Measurements from ENCODE around the gene FBXO4.
A peak's percentile ranks its signal among the peaks of the same experiment; 100 is the strongest.

Gene FBXO4

GRCh38 chr5:41924872-41925554, at the start of gene FBXO4:
Gene FBXO4, plus strand, starts transcription at chr5:41925281. Its CDS starts 29 bp downstream, at chr5:41925310.
- DNase-seq, result peak; percentile 61

DNA sequence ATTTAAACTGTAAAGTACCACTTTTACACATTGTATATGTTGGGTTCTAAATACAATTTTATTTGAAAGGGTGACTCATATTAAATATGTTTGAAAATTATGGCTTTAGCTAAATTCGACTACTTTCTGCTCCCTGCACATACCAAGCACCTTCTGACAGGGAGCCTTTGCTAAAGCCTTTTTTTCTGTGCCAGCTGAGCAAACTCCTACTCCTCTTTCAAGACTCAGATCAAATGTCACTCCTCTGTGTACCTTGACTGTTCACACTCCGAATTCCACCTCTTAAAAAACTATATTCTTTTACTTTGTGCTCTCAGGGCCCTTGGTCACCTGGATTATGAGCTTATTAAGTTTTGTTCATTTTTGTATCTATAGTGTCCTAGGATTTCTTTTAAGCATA, 48.4 kb upstream of the FBXO4 start:
- no peak for DNase-seq

DNA sequence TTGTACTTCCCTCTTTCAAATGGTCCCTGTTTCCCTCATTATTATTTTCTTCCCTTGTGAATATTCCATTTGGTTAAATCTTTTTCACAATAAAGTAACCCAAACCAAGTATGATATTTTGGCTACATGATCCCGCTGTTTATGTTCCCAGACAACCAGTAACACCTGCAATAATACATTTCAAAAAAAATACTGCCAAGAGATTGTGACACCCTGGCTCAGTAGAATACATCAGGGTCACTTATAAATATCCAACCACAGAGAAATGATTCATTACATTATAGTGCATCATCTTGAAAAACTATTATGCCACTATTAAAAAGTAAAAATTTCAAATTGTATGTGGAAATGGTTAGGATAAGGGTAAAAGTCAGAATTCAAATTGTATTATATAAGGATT, 47.7 kb upstream of the FBXO4 start:
- DNase-seq, result no peak

DNA sequence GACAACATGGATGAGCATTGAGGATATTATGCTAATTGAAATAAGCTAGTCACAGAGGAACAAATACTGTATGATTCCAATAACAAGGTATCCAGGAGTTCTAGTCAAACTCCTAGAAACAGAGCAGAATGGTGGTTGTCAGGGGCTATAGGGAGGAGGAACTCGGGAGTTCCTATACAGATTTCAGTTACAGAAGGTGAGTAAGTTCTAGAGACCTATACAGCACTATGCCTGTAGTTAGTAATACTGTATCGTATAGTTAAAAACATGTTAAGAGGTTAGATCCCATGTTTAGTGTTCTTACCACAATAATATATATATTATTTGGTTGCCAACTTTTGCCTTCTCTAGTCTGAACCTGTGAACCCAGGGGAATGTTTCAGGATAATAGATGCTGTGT, 46.9 kb upstream of the FBXO4 start:
- DNase-seq, result no peak

DNA sequence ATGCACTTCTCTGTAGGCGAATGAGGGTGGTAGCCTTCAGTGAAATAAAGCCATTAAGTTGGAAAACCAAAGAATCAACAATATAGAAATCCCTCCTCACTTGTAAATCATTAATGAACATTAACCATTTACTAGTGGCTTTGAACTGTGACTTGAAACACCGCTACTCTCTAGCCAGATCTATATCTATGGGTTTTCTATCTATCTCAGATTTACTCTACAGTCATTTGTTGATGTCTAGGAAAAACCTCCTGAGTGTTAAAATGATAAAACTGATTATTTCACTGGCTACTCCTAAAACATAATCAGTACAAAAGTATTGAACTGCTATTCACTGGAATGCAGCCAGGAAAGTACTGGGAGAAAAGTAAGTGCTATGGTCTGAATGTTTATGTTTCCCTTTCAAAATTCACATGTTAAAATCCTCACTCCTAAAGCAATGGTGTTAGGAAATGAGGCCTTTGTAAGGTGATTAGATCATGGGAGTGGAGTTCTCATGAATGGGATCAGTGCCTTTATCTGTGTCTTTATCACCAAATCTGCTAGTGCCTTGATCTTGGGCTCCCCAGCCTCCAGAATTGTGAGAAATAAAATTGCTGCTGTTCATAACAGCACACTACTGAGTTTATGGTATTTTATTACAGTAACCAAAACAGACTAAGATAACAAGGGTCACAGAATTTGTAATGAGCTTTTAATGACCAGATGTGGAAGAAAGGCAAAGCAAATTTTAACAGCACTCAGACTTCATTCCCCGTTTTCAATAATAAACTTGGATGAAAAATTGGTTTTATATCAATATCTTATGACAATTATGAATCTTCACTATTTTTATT, 46.2 kb upstream of the FBXO4 start:
- DNase-seq, result no peak

DNA sequence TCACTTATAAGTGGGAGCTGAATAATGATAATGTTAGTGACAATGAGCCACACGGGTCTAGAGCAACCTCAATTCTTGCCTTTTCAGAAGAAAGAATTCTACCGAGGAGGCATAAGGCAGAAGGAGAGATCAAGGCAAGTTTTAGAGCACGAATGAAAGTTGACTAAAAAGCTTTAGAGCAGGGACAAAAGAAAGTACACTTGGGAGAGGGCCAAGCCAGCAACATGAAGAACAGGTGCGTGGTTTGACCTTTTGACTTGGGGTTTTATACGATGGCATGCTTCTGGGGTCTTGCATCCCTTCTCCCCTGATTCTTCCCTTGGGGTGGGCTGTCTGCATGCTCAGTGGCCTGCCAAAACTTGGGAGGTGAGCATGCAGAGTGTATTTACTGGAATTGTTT, 42.3 kb upstream of the FBXO4 start:
- DNase-seq, result no peak

DNA sequence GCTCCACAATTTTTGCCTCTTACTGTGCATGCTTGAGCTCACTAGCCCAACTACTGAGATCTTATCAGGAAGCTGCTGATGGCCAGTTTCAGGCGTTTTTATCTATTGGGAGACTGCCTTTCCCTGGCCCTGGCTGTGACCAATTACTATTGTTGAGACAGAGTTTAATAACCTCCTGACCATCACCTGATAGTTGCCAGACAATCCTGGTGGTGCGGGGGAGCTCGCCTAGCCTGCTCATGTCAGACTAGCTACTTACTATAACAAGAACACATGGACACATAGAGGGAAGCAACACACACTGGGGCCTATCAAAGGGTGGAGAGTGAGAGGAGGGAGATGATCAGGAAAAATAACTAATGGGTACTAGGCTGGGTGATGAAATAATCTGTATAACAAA, 41.8 kb upstream of the FBXO4 start:
- DNase-seq, result no peak

- no peak for DNase-seq
These were observed 41.1 kb upstream of the FBXO4 start for GRCh38 chr5:41883936-41884335.

DNA sequence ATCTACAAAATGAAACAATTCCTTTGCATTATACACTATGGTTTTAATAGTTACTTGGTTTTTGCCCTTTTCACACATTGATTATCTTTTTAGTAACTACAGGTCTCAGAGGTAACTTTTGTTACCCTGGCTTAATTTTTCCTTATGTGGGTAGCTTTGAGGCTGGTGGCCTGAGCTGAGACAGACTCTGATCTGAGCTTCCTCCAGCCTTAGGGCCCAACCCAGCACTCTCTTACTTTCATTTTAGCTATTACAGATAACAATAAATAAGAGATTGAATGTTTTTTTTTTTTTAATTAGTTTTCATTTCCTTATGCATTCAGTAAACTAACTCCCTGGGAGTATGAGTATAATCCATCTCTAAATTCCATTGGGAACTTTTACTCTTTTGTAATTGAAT, 39.8 kb upstream of the FBXO4 start:
- no peak for DNase-seq

DNA sequence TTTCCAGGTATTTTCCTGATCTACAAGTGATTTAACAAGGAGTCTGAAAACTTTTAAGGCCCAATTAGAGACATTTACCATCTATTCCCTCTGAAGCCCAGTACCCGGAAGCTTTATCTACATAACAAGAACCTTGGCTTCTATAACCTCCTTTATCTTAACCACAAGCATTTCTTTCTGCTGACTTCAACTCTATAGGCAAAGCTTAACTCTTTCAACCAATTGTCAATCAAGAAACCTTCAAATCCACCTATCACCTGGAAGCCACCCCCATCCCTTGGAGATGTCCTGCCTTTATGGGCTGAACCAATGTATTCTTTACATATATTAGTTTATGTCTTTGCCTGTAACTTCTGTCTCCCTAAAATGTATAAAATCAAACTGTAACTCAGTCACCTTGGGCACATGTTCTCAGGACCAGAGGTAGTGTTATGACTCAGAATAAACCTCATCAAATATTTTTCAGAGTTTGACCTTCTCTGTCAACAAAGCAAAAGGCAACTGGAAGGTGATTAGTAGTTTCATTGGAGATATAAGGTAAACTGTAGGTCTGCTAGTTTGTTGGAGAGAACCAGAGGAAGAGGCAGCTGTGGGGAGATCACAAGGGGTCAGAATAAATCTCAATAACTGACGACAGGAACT, 33.9 kb upstream of the FBXO4 start:
- no peak for DNase-seq

GRCh38 chr5:41892031-41892430, 33.0 kb upstream of the FBXO4 start:
- no peak for DNase-seq

- no peak for DNase-seq
These were observed 31.8 kb upstream of the FBXO4 start for GRCh38 chr5:41893074-41893851.

DNA sequence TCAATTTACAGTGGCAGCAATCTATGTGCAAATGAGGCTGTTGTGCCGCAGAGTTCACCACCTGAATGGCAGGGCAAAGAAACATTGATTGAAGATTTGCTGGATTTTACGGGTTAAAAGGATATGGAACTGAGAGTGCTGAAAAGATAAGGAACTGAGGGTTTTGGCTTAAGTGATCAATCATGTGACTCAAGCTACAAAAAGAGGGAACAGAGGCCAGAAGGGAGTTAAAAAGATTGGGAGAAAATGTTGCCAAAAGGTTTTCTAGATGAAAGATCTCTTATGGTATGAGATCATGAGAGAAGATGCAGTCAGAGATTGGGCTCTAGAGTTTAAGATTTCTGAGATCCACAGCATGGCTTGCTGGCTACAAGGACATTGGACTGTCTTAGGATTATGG, 28.9 kb upstream of the FBXO4 start:
- DNase-seq, result no peak

- DNase-seq, result no peak
These were observed 21.6 kb upstream of the FBXO4 start for GRCh38 chr5:41903382-41903891.

DNA sequence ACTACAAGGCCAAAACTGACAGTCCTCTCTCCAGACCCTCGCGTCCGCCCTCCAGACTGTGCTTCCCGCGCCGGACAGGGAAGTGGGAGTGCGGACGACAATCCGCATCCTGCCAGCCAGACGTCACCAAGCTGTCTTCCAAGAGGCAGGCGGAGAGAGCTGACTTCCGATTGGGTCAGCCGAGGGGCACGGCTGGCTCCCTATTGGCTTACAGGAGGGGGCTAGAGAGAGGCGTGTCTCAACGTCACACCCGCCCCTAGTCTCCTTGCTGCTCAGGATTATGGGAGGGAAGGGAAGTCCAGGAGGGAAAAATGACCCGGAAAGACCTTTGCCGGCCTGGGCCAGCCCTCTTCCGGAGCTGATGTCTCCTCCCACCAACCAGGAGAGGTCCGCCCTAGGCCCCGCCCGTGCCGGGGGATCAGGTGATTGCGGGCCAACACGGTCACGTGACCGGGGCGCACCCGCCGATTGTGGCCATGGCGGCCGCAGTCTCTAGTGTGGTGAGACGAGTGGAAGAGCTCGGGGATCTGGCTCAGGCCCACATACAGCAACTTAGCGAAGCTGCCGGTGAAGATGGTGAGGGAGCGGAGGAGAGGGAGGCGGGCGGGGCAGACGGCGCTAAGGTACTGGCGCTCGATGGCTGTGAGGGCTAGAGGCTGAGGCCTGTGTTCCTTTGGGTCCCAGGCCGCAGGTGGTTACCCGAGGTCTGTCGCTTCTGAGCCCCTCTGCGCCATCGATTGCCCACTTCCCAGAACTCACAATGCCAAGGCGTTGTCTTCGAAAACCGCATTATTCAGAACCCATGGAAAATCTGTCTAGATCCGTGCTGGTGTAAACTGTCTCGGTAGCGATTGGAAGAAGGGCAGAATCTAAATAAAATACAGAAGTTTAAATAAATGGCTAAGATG, 20.9 kb upstream of the FBXO4 start, which contains the start of gene RIMOC1:
TSS of gene RIMOC1 (plus strand) at position 453 of the 908 bp plus-strand sequence. CDS start at position 477, 24 bp downstream.
- peak; percentile 99 for DNase-seq

DNA sequence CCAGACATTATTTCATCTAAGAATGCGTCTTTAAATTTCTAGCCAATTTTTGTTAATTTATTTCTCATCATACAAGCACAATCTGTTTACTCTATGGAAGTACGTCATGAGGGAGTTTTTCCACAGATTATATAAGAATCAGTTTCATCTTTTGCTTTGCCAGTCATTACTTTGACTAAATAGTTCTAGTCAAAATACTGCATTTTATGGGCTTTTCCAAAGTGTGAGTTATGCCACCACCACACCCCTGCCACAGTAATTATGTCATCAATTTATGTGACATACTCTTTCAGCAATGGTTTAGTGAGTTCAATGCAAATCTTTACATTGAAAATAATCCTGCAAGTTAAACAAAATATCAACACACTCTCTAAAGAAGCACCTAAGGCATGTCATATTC, 18.9 kb upstream of the FBXO4 start:
- no peak for DNase-seq

DNA sequence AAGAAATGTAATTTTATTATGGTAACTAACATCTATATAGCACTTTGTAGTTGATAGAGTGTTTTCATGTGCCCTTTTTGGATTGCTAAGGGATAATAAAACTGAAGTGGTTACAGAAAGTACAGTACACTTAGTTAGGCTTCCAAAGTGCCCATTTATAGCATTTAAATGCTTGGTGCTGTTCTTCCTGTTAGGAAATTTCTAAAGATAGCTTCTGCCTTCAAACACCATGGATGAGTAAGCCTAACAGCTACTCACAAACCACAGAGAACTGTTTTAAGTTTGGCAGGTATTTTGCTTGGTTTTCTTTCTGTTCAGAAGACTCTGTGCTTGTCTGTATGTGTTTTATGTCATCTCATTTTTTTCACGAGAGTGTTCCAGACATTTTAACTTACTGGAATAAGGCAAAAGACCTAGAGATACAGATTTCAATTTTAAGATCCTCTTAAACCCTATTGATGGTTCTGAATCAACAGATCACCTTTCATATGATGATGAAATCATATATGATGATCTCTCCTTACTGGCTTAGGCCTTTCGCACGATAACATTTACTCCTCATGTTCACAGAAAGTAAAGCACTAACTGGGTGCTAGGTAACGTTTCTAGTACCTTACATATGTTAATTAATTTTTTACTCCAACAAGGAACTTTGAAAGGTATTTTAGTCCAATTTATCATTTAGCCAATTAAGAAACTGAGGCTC, 16.6 kb upstream of the FBXO4 start:
- no peak for DNase-seq

- no peak for DNase-seq
These were observed 7.0 kb upstream of the FBXO4 start for GRCh38 chr5:41918105-41918504.

- DNase-seq, result no peak
These were observed 3.9 kb upstream of the FBXO4 start for GRCh38 chr5:41921166-41921565.

- DNase-seq, result no peak
These were observed 3.2 kb upstream of the FBXO4 start for GRCh38 chr5:41921874-41922273.

DNA sequence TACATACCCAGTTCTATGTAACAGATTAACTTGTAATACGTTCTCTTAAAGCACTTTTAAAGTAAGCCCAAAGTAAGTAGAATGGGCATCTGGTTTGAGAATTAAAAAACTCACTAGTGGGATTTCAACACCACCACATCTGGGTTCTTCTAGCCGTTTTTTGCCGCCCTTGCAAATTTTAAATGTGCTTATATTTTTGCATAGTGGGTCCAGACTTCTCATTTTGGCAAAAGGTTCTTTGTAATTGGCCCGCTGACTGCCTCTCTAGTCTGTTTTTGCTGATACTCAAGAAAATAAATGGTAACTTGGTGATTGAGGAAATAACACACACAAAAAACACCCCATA, 582 bp upstream of the FBXO4 start:
- no peak for DNase-seq

All from NCI-H1092 (cell line).